ENCODE data around the gene PRIMA1. TPM values are rescaled to one million over a fixed set of nuclear protein-coding genes. Genes with fewer than 3 reads are reported as not detected.

Gene PRIMA1
- total RNA-seq, 1 donor from 2014 or later = 8.4 TPM

DNA sequence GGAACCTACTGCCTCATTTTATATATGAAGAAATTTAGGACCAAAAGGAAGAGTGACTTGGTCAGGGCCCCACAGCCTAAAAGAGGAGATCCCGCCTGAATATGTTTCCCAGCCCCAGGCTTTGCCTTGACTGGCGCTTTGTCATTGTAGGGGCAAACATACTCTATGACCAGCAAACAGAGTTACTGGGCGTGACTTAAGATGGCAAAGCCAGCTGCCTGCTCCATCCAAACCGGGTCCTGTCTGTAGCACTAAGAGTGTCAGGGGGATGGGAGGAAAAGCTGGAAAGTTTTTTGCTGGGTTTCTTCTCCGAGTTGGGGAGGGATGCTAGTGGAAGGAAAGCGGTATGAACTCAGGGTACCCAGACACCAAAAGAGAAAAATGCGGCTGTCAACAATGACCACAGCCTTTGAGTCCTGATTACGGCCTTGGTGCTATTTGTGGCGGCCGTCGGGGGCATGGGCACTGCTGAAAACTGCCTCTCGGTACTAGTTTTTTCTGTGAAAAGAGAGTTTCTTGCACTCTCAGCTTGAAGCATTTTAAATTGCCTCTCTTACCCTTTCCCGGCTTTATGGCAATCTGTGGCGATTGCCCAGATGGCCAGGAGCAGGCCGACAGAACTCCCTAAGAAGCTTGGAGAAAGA, 82.7 kb downstream of the PRIMA1 start:
- intact Hi-C loops (cut with DNase I) = no loop called here
- no peak for DNase-seq
- no peak for ATAC-seq (ENCODE audit: poor library complexity)

DNA sequence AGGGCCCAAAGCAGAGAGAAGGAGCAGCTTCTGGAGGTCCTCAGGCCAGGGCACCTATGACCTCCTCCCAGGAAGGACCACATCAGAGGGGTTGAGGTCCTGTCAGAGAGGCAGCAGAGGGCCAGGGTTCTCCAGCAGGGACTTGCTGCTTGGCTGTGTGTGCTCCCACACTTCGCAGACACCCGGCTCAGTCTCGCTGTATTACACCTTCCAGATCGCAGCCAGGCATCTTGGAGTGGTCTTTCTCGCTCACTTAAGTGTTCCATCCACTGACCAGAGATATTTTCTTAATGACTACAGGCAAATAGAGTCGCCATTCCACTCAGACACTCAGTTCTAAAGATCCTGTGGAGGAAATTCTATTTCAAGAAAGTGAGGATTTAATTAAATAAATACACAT, 84.3 kb downstream of the PRIMA1 start:
- DNase-seq (no peak), ATAC-seq (ENCODE audit: poor library complexity) (no peak)
- intact Hi-C loops (cut with DNase I) = no loop called here

DNA sequence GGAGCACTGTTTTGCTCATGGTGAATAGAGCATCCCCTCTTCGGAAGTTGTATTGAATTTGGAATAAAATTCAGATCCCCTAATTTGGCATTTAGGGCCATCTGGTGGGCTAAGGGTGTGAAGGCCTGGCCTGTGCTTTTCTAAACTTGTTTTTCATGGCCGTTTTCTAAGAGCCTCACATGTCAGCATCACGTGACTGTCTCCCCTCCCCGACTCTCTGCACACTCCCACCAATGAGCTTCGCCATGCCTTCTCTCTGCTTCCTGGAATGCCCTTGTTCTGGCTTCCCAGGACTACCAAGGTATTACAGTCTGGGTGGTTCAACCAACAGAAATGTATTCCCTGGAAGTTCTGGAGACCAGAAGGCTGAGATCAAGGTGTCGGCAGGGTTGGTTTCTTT, 85.3 kb downstream of the PRIMA1 start:
- no peak for DNase-seq
- intact Hi-C loops (cut with DNase I) = no loop called here
- no peak for ATAC-seq (ENCODE audit: poor library complexity)

DNA sequence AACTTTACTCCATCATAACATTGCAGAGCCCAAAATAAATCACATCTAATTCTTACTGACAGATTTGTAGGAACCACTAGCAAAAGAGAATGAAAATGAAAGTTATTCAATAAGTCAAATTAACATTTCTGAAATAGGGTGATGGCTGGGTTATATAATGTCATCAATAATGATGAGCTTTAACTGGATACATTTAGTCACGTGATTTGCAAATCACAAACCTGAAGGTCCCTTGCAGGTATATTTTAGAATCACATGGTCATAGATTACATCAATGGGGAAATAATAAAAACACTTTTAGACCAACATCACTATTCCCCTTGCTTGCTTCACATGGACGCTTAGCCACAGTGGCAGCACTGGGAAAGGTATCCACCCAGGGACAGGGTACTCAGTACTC, 86.7 kb downstream of the PRIMA1 start:
- ATAC-seq (ENCODE audit: poor library complexity) (no peak), DNase-seq (no peak)
- intact Hi-C loops (cut with DNase I) = no loop called here

DNA sequence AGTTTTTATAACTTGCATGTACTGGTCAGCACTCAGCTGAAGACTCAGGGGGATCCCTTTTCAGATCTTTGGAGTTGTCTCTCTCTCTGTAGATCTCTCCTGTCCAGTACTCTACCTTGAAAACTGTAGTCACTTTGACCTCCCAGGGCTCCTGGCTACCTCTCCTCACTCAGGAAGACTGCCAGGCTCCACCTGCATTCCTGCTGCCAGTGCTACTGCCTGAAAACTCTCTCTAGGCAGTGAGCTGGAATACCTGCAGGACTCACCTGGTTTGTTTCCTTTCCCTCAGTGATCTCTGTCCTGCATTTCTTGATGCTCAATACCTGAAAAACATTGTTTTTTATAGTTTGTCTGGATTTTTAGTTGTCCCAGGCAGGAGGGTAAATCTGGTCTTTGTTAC, 87.4 kb downstream of the PRIMA1 start:
- intact Hi-C loops (cut with DNase I) = no loop called here
- DNase-seq (no peak), ATAC-seq (ENCODE audit: poor library complexity) (no peak)

DNA sequence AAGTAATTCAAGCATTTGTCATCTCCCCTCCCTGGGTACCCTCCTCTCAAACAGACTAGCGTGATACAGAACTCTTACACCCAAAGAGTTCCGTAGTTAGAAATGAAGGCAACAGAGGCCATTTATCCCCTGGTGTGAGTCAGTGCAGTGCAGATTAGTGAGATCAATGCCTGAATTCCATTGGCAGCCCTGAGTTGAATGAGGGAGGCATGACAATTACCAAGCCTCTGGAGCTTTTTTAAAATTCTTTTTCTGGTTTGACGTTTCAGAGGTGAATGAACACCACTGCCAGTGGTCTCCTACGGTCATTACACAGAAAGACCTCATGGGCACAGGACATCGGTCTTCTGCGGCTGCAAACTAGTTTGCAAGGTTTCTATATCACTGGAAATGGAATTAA, 94.4 kb downstream of the PRIMA1 start:
- intact Hi-C loops (cut with DNase I) = no loop called here
- ATAC-seq (ENCODE audit: poor library complexity) = no peak

DNA sequence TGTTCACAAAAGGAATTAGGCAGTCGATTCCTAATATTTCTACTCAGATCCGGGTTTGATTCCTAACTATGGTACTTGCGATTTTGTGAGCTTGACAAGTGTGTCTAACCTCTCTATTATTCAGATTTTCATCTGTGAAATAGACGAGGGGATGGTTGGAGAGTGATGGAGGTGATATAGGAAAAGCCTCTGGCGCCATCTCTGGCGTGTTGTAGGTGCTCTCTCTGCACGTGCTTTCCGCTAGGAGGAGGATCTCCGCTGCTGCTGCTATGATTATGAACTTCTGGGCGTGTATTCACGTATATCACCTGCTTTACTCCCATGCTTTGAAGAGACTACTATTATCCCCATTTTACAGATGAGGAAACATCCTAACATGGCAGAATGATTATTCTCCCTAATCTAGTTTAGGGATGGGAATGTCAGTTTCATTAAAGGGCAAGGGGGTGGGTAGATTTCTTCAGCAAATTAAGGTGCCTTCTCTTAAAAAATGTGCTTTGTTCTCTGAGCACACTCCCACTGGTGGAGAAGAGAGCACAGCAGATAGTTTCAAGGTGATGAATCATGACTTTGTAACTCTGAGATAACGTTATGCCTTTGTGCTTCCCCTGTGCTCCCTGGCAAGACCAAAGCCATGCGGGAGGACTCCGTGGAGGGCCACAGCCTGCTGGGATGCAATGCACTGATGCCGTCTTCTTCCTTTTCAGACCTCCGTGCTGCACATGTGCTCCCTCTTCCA, 97.1 kb downstream of the PRIMA1 start:
- ATAC-seq (ENCODE audit: poor library complexity) (no peak), DNase-seq (no peak)
- intact Hi-C loops (cut with DNase I) = no loop called here

More for the DNA sequence above, 94.4 kb downstream of the PRIMA1 start:
- no peak for DNase-seq

DNA sequence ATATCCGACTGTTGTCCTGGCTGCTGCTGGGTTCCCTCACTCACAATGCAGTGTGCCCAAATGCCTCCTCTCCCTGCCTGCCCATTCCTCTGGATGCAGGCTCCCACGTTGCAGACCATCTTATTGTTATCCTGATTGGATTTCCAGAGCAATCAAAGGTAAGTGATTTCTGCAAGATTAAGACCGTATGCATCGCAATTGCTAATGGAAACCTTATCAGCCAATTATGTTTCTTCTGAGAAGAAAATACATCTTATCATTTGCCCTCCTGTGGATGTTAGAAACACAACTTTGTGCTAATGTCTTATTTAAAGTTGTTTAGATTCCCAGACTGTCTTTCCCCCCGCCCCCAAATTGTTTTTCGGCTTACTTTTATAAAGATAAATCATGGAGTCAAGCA, 98.1 kb downstream of the PRIMA1 start:
- intact Hi-C loops (cut with DNase I) = no loop called here
- no peak for ATAC-seq (ENCODE audit: poor library complexity)
- no peak for DNase-seq

DNA sequence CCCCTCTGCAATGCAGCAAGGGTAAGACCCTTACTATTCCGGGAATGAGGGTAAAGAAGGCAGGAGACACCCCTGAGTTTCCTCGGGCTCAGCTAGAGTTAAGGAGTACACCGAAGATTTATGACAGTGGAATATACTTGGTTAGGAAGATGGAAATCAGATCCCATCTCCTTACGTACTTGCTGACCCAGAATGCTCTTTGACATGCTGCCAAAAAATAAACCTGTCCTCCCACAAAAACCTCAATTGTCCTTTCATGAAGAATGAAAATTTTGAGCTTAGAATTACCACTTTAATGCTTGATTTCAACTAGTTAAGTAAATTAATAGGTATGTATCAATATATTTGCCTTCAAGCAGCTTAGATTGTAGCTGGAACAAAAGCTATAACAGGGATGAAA, 99.5 kb downstream of the PRIMA1 start:
- DNase-seq (no peak), ATAC-seq (ENCODE audit: poor library complexity) (no peak)
- intact Hi-C loops (cut with DNase I) = no loop called here

DNA sequence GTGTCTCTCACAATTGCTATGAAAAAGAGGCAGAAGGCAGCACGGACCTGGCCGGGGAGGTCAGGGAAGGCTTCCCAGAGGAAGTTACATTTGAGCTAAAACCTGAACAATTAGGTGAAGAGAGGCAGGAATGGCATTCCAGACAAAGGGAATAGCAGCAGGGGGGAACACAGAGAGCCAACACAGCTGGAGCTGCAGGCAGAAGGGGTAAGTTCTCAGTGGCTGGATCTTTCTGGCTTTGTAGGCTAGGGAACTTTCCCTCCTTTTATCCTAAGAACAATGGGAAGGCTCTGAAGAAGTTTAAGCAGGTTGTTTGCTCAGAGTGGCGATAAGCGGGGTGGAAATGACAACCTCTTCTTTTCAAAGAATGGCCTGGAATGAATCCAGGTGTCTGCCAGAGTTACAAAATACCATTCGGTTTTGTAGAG, 100.0 kb downstream of the PRIMA1 start:
- intact Hi-C loops (cut with DNase I) = no loop called here
- DNase-seq (no peak), ATAC-seq (ENCODE audit: poor library complexity) (no peak)

DNA sequence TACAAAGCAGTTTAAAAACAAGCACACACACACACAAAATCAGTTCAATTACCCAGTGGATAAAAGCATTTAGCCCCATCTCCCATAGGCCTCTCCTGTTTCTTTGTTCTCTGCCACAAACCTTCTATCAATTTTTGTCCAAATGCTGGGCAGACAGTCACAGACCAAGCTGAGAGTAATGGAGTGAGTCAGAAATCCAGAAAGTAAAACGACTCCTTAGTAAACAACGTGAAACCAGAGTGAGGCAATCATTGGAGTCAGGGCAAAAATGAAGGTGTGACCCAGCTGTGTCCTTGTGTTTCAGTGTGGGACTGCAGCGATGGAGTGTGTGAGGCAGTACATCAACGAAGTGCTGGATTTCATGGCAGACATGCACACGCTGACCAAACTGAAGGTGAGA, 102.0 kb downstream of the PRIMA1 start:
- ATAC-seq (ENCODE audit: poor library complexity) = no peak
- intact Hi-C loops (cut with DNase I) = no loop called here

DNA sequence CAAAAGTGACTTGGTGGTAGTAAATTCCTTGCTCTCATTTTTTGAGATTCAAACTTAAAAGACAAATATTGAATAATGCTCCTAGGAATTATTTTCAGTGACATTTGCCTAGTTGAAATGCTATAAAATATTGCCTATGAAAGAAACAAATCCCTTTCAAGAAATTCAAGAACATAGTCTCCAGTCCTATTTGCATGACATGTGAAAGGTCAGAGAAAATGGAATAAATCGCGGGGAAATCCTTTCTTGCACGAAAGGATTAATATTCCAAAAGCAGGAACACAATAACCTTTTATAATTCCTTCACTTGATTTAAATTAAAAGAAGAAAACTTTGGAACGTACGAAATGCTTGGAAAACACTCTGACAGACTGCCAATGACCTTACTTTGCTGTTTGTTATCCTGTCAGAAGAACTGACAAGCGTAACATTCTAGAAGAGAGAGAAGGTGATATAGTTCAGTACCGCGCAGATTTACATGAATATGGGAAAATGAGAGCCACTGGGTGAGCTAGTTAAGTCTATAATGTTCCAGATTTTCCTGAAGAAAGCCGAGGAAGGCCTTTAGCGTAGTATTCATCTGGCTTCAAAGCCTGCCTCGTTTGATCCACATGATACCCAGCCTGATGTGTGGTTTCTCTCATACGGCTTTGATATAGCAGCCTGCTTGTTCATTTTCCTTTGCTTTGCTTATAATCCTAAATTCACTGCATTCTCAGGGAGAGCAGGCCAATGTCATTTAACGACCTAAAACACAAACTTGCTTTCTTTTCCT, 103.0 kb downstream of the PRIMA1 start:
- no peak for ATAC-seq (ENCODE audit: poor library complexity)
- intact Hi-C loops (cut with DNase I) = no loop called here

More for the DNA sequence above, 102.0 kb downstream of the PRIMA1 start:
- no peak for DNase-seq

DNA sequence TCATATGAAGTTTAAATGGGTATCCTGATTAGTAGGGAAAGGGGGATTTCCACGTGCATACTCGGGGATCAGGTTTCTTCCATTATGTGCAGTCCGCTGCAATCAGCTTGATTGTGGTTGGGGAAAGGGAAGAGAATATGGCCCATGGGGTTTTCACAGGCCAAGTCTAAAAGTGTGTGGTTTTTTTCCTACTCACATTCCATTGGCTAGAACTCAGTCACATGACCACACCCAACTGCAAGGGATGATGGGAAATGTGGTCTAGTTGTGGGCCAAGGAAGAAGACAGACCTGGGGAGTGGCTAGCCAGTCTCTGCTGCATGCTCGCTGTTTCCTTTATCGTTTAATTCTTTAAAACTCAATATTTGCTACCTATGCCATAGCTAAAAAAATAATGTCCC, 105.1 kb downstream of the PRIMA1 start:
- DNase-seq (no peak), ATAC-seq (ENCODE audit: poor library complexity) (no peak)
- intact Hi-C loops (cut with DNase I) = no loop called here

More for the DNA sequence above, 103.0 kb downstream of the PRIMA1 start:
- DNase-seq = no peak

DNA sequence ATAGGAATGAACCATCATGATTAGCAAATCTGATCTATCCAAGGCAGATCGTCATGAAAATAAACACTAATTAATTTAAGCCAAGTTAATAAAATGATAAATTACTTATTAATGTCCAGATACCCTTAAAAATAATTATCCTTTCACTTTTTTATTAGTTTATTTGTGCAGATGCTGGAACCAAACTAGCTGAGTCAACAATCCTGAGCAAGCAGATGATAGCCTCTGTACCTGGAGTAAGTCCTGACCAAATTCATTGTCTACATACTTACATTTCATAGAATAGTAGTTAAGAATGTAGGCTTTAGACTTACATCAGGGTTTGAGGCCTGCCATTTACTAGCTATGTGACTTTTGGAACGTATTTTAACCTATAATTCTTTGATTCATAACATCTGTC, 105.8 kb downstream of the PRIMA1 start:
- DNase-seq (no peak), ATAC-seq (ENCODE audit: poor library complexity) (no peak)
- intact Hi-C loops (cut with DNase I) = no loop called here

DNA sequence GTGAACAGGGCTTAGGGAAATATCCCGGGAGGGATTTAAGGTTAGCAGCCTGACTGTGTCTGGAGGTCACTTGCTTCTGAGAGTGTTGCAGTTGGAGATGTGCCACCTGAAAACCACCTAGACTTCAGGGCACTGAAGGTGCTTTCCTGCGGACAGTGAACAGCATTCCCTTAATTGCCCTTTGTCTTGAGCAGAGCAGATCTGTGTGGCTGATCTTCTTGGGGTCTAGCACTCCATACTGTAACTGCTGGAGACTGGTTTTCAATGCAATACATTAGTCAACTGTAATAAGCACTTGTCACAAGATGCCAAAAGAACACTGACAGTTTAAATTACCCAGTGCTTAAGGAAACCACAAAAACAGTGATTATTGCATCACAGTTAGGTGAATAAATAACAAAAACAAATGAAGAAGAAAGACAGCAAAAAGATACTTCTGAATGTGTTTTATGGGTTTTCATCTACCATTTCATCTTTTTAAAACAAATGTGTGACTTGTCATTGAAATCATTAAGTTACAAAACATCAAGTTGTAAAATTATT, 111.8 kb downstream of the PRIMA1 start:
- ATAC-seq (ENCODE audit: poor library complexity) (no peak), DNase-seq (no peak)
- intact Hi-C loops (cut with DNase I) = no loop called here

DNA sequence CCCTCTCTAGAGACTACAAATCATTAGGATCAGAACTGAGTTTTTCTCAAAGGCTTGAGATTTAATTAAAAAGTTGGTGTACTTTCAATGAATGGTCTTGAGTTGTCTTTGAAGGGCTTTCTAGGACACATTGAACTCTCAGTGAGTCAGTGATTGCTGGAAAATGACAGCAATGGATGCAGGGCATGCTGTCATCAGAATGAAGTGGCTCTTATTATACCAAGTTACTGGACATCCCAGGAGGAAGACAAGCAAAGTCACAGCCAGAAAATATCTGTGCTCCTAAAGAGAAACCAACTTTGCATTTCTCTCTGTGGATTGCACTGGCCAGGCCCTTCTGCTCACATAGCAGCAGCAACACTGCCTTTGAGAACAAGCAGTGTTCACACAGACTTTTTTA, 112.6 kb downstream of the PRIMA1 start:
- peak; percentile 58 for ATAC-seq (ENCODE audit: poor library complexity)
- intact Hi-C loops (cut with DNase I) = no loop called here
- DNase-seq = no peak

DNA sequence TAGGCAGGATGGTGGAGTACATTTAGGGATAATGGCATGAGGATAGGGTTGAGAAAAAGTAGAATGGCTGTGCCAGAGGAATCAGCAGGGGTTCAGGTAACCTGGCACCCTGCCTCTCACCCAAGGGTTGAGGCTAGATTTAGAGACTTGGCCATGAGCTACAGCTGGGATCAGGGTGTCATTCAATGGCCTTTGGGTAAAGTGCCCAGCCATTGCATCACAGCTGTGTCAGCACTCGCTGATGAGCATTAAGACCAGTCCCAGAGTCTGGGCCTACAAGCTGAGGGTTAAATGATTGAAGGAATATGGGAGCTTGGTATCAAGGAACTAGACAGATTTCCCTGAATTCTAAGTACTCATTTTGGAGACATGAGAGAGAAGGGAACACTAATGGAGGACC, 113.9 kb downstream of the PRIMA1 start:
- intact Hi-C loops (cut with DNase I) = no loop called here
- DNase-seq = no peak
- no peak for ATAC-seq (ENCODE audit: poor library complexity)

DNA sequence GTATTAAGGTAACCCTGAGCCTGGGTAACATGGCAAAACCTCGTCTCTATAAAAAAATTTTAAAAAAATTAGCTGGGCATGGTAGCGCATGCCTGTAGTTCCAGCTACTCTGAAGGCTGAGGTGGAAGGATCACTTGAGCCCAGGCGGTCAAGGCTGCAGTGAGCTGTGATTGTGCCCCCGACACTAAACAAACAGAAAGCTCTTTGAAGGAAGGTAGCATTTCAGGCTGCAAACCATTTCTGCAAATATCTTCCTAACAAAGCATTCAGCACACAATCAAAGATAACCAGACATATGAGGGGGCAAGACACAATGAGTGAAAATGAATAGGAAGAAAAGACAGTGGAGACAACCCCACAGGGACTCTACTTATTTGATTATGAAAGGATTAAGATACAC, 118.7 kb downstream of the PRIMA1 start:
- intact Hi-C loops (cut with DNase I) = no loop called here
- no peak for DNase-seq
- ATAC-seq (ENCODE audit: poor library complexity) = no peak
